Activated T-helper 1 cell treated with anti-CD3 and anti-CD28 coated beads, Interleukin-12 subunit alpha, Interleukin-12 subunit beta, Interleukin-2, Interleukin-4 antibody, amounts not matched to agents 30 ng/mL and 10 ng/mL and 1 ng/mL, durations not matched to agents 14 hours and 24 hours and 36 hours (primary cell): ENCODE data around the gene CFHR5. TPM values are rescaled to one million over a fixed set of nuclear protein-coding genes. Genes with fewer than 3 reads are reported as not detected.
"Not testable (repeated sequence)": the region's sequence is repeated elsewhere in the genome, so short reads cannot be mapped to it uniquely, and the experiment has no call there.

ENCODE experiments used
- DNase-seq: peaks from one replicate; pipeline ENCODE4 v3.0.0; 2021; ENCODE audit warnings: low spot score
- H3K27ac Mint-ChIP-seq: one replicate; pipeline ENCODE4 v1.8.0; 2021; ENCODE audit warnings: mild to moderate bottlenecking, mixed read lengths
- H3K27me3 Mint-ChIP-seq: one replicate; pipeline ENCODE4 v1.8.0; 2022; ENCODE audit warnings: mild to moderate bottlenecking, moderate library complexity, mixed read lengths; ENCODE audit not compliant: insufficient read depth
- H3K36me3 Mint-ChIP-seq: one replicate; pipeline ENCODE4 v1.8.0; 2021; ENCODE audit warnings: low read depth, mixed read lengths
- H3K4me1 Mint-ChIP-seq: one replicate; pipeline ENCODE4 v1.8.0; 2021; ENCODE audit warnings: low read depth, mixed read lengths
- H3K4me3 Mint-ChIP-seq: one replicate; pipeline ENCODE4 v1.8.0; 2021; ENCODE audit warnings: mild to moderate bottlenecking, moderate library complexity, mixed read lengths
- H3K9me3 Mint-ChIP-seq: one replicate; pipeline ENCODE4 v1.8.0; 2021; ENCODE audit warnings: mixed read lengths
- intact Hi-C: fragments of 100-400 bp; cut with micrococcal nuclease; formaldehyde crosslinking; loops from one replicate; pipeline ENCODE4 v1.15.1; 2024
- total RNA-seq: library from RNA; stranded (reverse); gene quantifications from 2 replicates; pipeline ENCODE4 v1.2.3, GENCODE V29; 2022

The CFHR5 gene
- total RNA-seq, 1 donor from 2014 or later = not detected

- no peak for DNase-seq
- Mint-ChIP-seq H3K27ac (no peak overlapping the region), H3K4me1 (no peaks in the 10 kb centered on the region), H3K9me3 (no peaks in the 10 kb centered on the region), H3K4me3 (no peak overlapping the region), H3K27me3 (no peaks in the 10 kb centered on the region), H3K36me3 (no peaks in the 10 kb centered on the region)
- intact Hi-C loops = no loop called here
These were observed 52.4 kb downstream of the CFHR5 start for GRCh38 chr1:197029749-197030148.

- H3K9me3 Mint-ChIP-seq, H3K27me3 Mint-ChIP-seq, intact Hi-C loops, DNase-seq, H3K27ac Mint-ChIP-seq, H3K4me1 Mint-ChIP-seq, H3K36me3 Mint-ChIP-seq, H3K4me3 Mint-ChIP-seq: not testable (repeated sequence)
These were observed 57.4 kb downstream of the CFHR5 start for GRCh38 chr1:197034631-197035339.

GRCh38 chr1:197036861-197037260 lies 59.5 kb downstream of the CFHR5 start:
- Mint-ChIP-seq H3K36me3 (no peaks in the 10 kb centered on the region), H3K27me3 (no peaks in the 10 kb centered on the region), H3K27ac (no peak overlapping the region), H3K4me3 (no peak overlapping the region), H3K9me3 (no peaks in the 10 kb centered on the region), H3K4me1 (no peaks in the 10 kb centered on the region)
- intact Hi-C loops = no loop called here
- DNase-seq = no peak

- H3K27me3 Mint-ChIP-seq = no peaks in the 10 kb centered on the region
- H3K9me3 Mint-ChIP-seq = no peaks in the 10 kb centered on the region
- no peak overlapping the region for H3K27ac Mint-ChIP-seq
- H3K36me3 Mint-ChIP-seq = no peaks in the 10 kb centered on the region
- H3K4me1 Mint-ChIP-seq = no peaks in the 10 kb centered on the region
- no peak for DNase-seq
- no peak overlapping the region for H3K4me3 Mint-ChIP-seq
- intact Hi-C loops = no loop called here
These were observed 64.4 kb downstream of the CFHR5 start for GRCh38 chr1:197041486-197042353.

GRCh38 chr1:197042676-197043341 lies 65.5 kb downstream of the CFHR5 start:
- Mint-ChIP-seq H3K27ac (no peak overlapping the region), H3K36me3 (no peaks in the 10 kb centered on the region), H3K4me1 (no peaks in the 10 kb centered on the region), H3K9me3 (no peaks in the 10 kb centered on the region), H3K4me3 (no peak overlapping the region), H3K27me3 (no peaks in the 10 kb centered on the region)
- intact Hi-C loops = no loop called here
- DNase-seq = no peak

GRCh38 chr1:197049100-197049499 lies 71.7 kb downstream of the CFHR5 start:
- DNase-seq = no peak
- H3K9me3 Mint-ChIP-seq = no peaks in the 10 kb centered on the region
- intact Hi-C loops = no loop called here
- H3K4me3 Mint-ChIP-seq = no peak overlapping the region
- H3K4me1 Mint-ChIP-seq = no peaks in the 10 kb centered on the region
- no peak overlapping the region for H3K27ac Mint-ChIP-seq
- H3K27me3 Mint-ChIP-seq = no peaks in the 10 kb centered on the region
- H3K36me3 Mint-ChIP-seq = no peaks in the 10 kb centered on the region

Other genes starting within 250 kb of the CFHR5 start
- not detected in 2 replicates for gene CFHR3, start 202.7 kb upstream of the CFHR5 start, total RNA-seq
- gene CFHR1, start 157.8 kb upstream of the CFHR5 start, total RNA-seq = not detected in 2 replicates
- gene CFHR4, start 89.5 kb upstream of the CFHR5 start, total RNA-seq = not detected in 2 replicates
- gene CFHR2, start 33.8 kb upstream of the CFHR5 start, total RNA-seq = not detected in 2 replicates
- not detected in 2 replicates for gene F13B, start 89.7 kb downstream of the CFHR5 start, total RNA-seq
- gene ASPM, start 169.1 kb downstream of the CFHR5 start, total RNA-seq = 26.8 and 27.5 TPM in 2 replicates
- 4.1 and 4.3 TPM in 2 replicates for gene ZBTB41, start 223.7 kb downstream of the CFHR5 start, total RNA-seq